Lower leg skin (tissue), 3 donors: Measurements from ENCODE around the gene RTL1.

Experiments
- POLR2A ChIP-seq, 2 donors: fragments of 450-650 bp; IDR thresholded peaks; one replicate each; pipeline ENCODE4 v1.6.1; 2016 to 2017; ENCODE audit warnings: antibody characterized with exemption in 2 of 2, mild to moderate bottlenecking in 1 of 2, moderate library complexity in 1 of 2
- TF ChIP-seq, protein P1 (sequence below), 3 donors: fragments of 450-650 bp; IDR thresholded peaks; one replicate each; pipeline ENCODE4 v1.5.1; 2016; ENCODE audit warnings: antibody characterized with exemption in 3 of 3, mild to moderate bottlenecking in 3 of 3, moderate library complexity in 2 of 3

DNA sequence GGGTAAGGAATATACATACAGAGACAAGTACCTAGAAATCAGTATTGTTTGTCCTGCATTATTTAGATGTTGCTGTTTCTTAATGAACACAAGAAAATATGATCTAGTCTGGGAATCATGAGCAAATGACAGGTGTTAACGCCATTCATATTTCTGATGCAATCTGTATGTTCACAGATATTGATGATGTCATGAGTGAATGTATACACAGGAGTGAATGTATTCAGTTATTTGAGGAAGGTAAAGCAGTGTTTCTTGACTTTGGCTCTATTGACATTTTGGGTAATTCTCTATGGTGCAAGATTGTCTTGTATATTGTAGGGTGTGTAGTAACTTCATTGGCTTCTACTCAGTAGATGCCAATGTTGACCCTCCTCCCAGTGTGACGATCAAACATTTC is 26.7 kb upstream of the RTL1 start:
- TF ChIP-seq, protein P1, sequence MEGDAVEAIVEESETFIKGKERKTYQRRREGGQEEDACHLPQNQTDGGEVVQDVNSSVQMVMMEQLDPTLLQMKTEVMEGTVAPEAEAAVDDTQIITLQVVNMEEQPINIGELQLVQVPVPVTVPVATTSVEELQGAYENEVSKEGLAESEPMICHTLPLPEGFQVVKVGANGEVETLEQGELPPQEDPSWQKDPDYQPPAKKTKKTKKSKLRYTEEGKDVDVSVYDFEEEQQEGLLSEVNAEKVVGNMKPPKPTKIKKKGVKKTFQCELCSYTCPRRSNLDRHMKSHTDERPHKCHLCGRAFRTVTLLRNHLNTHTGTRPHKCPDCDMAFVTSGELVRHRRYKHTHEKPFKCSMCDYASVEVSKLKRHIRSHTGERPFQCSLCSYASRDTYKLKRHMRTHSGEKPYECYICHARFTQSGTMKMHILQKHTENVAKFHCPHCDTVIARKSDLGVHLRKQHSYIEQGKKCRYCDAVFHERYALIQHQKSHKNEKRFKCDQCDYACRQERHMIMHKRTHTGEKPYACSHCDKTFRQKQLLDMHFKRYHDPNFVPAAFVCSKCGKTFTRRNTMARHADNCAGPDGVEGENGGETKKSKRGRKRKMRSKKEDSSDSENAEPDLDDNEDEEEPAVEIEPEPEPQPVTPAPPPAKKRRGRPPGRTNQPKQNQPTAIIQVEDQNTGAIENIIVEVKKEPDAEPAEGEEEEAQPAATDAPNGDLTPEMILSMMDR (IDR thresholded peaks at IDR 0.05), result no peak
- no peak for TF ChIP-seq POLR2A (IDR thresholded peaks at IDR 0.05)
